ENCODE data around the gene EIF4G2.
"Not testable (repeated sequence)": the region's sequence is repeated elsewhere in the genome, so short reads cannot be mapped to it uniquely, and the experiment has no call there.

Gene EIF4G2

DNA sequence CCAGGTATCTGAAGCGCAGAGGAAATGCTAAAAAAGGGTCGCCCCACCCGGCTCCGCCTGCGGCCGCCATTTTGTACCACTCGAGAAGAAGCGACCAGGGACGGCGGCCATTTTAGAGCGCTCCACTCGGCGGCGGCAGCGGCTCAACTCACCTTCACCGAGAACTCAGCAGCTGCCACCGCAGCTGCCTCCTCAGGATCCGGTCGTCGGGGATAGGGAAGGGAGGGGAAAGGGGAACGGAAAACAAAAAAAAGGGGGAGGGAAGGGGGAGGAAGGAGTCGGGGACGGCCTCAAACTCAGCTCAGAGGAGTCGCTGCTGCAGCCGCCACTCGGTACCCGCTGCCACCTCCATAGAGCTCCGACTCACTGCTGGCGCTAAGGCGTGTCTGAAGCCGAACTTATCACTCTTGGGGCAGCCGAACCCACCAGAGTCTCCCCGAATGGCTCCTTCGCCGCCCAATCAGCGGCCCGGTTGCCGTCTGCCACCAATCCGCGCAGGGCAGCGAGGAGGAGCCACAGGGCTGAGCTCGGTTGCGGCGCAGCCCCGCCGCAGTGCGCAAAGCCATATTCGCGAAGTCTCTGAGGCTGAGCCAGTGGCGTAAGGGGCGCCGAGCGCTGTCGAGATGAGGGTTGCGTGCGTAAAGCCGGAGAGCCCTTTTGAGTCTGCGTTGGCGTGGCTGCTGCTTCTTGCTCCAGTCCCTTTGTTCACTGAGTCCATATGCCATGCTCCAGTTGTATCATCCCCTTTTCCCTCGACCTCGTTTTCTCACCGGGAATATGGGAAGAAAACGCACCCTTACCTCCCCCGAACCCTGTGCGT is at the start of gene EIF4G2:
TSS of gene EIF4G2 (minus strand) at position 374 of the 820 bp plus-strand sequence.
- DNase-seq = peak; percentile 99
- H3K4me3 Mint-ChIP-seq = peak within 1 kb of the TSS; percentile 95 to 96
- H3K4me1 Mint-ChIP-seq = peaks cover 61% of the 10 kb centered on the region
- peaks cover 14% of the 10 kb centered on the region for H3K27me3 Mint-ChIP-seq
- ATAC-seq = peak; percentile 94
- H3K9me3 Mint-ChIP-seq = no peaks in the 10 kb centered on the region
- H3K27ac Mint-ChIP-seq = peak within 1 kb of the TSS; percentile 99 to 100

DNA sequence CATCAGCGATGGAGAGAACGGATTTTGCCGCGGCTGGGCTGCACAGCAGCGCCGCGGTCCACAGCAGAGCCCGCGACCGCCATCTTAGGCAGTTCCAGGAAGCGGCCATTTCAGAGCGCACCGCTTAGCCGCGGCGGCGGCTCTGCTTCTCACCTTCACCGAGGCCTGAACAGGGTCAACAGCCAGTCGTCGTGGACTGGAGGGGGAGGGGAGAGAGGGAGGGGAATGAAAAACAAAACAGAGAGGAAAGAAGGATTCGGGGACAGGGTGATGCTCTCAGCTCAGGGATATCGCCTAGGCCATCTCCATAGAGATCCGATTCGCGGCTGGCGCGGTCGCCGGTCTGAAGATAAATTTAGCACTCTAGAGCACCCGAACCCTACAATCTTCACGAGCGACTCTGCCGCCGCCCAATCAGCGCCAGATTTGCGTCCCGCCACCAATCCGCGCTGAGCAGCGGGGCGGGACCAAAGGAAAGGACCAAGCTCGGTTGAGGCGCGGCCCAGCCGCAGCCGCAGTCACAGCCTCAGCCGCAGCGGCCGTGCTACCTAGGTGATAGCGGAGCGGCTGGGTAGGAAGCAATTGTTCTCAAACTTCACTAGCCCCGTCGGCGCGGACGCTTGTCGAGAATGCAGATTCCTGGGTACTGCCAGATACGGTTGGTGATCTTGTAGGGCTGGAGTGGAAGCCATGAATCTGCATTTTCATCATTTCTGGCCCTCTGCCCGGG is 49.1 kb upstream of the EIF4G2 start, which contains the start of gene ZBED5:
TSS of gene ZBED5 (minus strand) at position 345 of the 730 bp plus-strand sequence. CDS start 3,108 bp downstream, outside the sequence.
- Mint-ChIP-seq H3K27me3 (no peaks in the 10 kb centered on the region), H3K9me3 (no peaks in the 10 kb centered on the region), H3K27ac (peak within 1 kb of the TSS; percentile 98 to 100), H3K4me1 (peaks cover 36% of the 10 kb centered on the region), H3K4me3 (peak within 1 kb of the TSS; percentile 96)
- ATAC-seq = peak; percentile 90
- peak; percentile 95 to 98 for DNase-seq

DNA sequence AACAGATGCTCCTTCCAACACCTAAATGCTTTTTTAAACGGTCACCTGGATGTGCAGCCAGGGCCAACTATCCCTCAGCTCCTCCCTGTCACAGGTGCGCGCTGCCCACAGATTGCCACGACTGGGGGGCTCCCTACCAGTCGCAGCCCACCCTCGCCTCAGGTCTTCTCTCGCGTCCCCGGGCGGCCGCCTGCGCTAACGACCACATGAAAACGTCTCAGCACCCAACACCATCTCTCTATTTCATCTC is 48.7 kb upstream of the EIF4G2 start:
- Mint-ChIP-seq H3K9me3 (peaks cover 0 to 1% of the 10 kb centered on the region in 2 donors), H3K4me3 (peak overlapping the region; percentile 96), H3K27me3 (no peaks in the 10 kb centered on the region), H3K27ac (peak overlapping the region; percentile 98 to 100), H3K4me1 (peaks cover 33% of the 10 kb centered on the region)
- no peak for DNase-seq
- peak; percentile 13 for ATAC-seq

DNA sequence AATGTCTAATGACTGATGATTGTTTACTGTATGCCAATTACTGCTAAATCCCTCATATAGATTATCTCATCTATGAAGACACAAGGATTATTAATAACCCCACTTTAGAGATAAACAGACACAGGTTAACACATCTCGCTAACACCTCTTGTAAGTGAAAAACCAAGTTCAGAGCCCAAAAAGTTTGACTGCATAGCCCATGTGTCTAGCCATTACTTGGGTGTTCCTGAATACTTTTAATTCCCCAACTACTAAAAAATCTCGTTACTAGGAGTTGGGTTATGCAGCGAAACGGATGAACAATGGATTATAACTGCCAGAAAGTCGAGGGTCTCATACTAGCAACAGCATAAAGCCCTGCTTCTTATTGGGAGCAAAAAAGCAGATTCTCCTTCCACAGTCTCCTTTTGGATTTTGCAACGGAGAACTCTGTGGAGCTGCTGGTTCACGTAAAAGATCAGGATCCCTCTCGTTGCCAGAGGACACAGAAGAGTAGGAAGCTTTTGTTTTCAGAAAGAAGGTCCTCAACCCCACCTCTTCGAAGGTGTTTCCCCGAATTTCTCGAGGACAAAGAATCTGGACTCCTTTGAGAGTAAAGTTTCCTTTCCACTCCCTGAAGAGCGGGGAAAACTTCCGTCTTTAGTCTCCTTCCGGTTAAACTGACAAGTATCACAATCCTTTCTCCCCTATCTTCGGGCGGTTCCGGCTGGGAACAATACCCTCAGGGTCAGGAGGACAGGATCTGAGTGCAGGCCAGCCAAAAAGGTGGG is 48.1 kb upstream of the EIF4G2 start:
- Mint-ChIP-seq H3K27me3 (no peaks in the 10 kb centered on the region), H3K4me3 (peak overlapping the region; percentile 96), H3K4me1 (peaks cover 38% of the 10 kb centered on the region), H3K9me3 (peaks cover 0 to 6% of the 10 kb centered on the region in 2 donors), H3K27ac (peak overlapping the region; percentile 98 to 100)
- ATAC-seq = no peak
- DNase-seq = peak in 1 of 2 donors; percentile 14

DNA sequence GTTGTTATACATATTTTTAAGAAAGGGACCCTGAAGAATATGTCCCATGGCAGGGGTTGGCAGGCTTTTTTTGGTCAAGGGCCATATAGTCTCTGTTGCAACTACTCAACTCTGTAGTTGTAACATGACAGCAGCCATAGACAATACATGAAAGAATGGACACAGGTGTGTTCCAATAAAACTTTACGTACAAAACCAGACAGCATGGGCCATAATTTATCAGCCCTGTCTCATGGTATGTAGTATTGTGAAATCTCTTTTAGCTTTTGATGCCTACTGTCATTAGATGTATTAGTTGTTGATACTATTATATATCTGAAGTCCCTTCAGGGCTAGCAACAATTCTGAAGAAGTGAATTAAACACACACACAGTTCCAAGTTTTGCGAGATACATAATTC is 46.6 kb upstream of the EIF4G2 start:
- DNase-seq = no peak
- no peak overlapping the region for H3K27ac Mint-ChIP-seq
- H3K4me1 Mint-ChIP-seq = peaks cover 36% of the 10 kb centered on the region
- no peaks in the 10 kb centered on the region for H3K27me3 Mint-ChIP-seq
- ATAC-seq = no peak
- peaks cover 0 to 8% of the 10 kb centered on the region in 2 donors for H3K9me3 Mint-ChIP-seq
- H3K4me3 Mint-ChIP-seq = no peak overlapping the region

DNA sequence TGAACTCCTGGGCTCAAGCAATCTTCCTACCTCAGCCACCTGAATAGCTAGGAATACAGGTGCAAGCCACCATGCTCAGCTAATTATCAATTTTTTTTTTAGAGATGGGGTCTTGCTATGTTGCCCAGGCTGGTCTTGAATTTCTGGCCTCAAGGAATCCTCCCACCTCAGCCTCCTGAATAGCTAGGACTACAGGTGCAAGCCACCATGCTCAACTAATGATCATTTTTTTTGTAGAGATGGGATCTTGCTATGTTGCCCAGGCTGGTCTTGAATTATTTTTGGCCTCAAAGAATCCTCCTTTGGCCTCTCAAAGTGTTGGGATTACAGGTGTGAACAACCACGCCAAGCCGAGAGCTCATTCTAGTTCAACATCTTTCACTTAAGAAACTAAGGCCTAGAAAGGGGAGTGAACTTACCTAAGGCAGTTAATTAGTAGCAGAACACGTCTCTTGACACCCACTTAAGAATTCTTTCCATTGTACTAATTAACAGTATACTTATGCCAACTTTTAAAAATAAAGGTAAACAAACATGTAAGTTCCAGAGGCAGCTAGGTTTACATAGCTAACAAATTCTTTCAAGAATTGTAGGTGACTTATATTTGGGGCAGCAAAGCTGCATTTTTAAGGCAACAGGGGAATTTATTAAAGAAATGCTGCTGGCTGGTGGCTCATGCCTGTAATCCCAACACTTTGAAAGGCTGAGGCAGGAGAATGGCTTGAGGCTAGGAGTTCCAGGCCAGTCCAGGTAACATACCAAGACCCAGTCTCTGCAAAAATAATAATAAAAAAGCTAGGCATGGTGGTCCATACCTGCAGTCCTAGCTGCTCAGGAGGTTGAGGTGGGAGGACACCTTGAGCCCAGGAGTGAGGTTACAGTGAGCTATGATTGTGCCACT is 39.5 kb upstream of the EIF4G2 start:
- Mint-ChIP-seq H3K4me3 (no peak overlapping the region), H3K27me3 (no peaks in the 10 kb centered on the region), H3K27ac (peak overlapping the region; percentile 34 to 66), H3K4me1 (peaks cover 25% of the 10 kb centered on the region), H3K9me3 (peaks cover 0 to 8% of the 10 kb centered on the region in 2 donors)
- DNase-seq (no peak), ATAC-seq (no peak)

DNA sequence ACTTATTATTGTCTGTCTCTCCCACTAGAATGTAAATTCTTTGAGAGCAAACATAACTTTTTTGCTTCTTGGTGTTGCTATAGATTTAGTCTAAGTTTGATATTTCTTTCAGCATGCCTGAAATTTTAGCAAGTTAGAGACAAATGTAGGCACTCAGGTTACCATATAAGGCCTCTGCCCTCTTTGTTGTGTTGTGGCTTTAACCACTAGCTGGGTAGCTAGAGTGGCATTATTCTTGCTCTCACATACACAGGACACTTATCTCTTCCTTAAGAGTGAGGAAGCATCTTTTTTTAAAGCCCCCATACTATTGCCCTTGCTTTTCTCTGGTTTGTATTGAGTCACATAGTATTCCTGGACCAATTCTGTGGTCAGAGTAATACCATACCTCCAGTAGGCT is 37.9 kb upstream of the EIF4G2 start:
- DNase-seq (no peak), ATAC-seq (no peak)
- Mint-ChIP-seq H3K27me3 (no peaks in the 10 kb centered on the region), H3K9me3 (no peaks in the 10 kb centered on the region), H3K27ac (no peak overlapping the region), H3K4me3 (no peak overlapping the region), H3K4me1 (peaks cover 15% of the 10 kb centered on the region)

DNA sequence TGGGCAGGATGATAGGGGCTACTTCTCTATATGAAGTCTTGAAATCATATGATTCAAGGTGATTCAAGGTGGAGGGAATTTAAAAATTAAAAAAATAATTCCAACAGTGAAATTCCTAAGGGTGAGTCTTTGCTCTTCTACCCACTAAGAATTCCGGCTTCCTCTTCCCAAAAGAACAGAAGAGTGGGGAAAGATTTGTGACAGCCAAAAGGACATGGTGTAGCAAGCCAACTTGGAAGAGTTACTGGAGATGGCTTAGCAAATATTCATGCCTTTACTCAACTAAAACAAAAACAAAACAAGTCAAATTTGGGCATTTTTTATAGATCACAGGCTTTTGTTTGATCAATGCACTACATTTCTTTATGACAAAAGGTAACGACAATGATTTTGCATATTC is 36.9 kb upstream of the EIF4G2 start:
- Mint-ChIP-seq H3K4me1 (peaks cover 15% of the 10 kb centered on the region), H3K4me3 (no peak overlapping the region), H3K9me3 (no peaks in the 10 kb centered on the region), H3K27ac (no peak overlapping the region), H3K27me3 (no peaks in the 10 kb centered on the region)
- no peak for DNase-seq
- no peak for ATAC-seq

DNA sequence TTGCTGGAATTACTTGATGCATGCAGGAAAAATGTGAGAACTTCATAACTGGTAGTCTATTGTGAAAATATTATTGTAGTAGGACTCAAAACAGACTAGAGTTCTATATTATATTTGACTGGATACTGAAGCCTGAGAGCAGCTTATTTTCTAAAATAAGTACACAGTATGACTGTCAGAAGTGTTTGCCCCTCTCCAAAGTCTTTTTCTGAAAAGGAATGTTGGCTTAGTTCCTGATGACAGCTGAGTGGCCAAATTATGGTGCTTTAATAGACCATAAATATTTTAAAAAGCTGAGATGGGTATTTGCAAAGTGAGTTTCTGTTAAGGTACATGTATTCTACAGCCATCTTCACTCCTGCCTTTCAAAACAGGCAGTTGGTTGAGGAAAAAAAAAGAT is 36.1 kb upstream of the EIF4G2 start:
- ATAC-seq = no peak
- H3K27me3 Mint-ChIP-seq = no peaks in the 10 kb centered on the region
- H3K27ac Mint-ChIP-seq = no peak overlapping the region
- H3K4me3 Mint-ChIP-seq = no peak overlapping the region
- H3K9me3 Mint-ChIP-seq = no peaks in the 10 kb centered on the region
- H3K4me1 Mint-ChIP-seq = peaks cover 15% of the 10 kb centered on the region
- DNase-seq = no peak

DNA sequence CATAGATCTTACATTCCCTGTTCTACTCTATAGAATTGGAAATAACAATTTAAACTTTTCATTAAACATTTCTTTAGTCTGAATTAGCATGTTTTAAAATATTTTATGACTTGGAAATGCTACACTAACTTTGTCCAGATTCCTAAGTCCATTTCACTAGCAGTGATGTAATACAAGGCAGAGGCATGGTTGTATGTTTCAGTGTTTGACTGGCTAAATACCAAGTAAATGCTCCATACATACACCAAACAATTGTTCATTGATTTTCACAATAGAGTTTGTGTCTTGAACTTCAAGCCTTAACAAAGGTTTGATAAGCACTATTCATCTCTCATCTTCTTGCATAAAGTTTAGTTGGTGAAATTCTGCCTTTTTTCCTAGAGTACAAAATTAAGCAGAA is 35.6 kb upstream of the EIF4G2 start:
- H3K4me3 Mint-ChIP-seq = no peak overlapping the region
- ATAC-seq = no peak
- H3K27me3 Mint-ChIP-seq = no peaks in the 10 kb centered on the region
- no peak overlapping the region for H3K27ac Mint-ChIP-seq
- peaks cover 15% of the 10 kb centered on the region for H3K4me1 Mint-ChIP-seq
- no peaks in the 10 kb centered on the region for H3K9me3 Mint-ChIP-seq
- no peak for DNase-seq

DNA sequence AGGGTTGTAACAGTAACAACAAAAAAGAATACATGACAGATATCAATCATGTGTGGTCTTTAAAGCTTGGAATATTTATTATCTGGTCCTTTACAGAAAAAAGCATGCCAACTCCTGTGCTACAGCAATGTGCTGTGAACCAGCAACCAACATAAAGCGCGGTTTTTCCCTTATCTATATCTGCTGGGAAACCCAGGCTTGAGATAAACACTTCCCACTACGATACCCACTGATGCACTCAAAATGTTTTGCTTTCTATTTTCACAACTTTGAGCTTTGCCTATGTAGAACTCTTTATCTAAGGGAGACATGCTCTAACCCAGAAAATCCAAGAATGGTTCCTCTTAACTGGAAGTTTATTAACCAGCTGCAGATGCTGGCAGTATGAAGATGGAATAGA is 30.2 kb upstream of the EIF4G2 start:
- ATAC-seq (no peak), DNase-seq (no peak)
- Mint-ChIP-seq H3K9me3 (no peaks in the 10 kb centered on the region), H3K27me3 (no peaks in the 10 kb centered on the region), H3K4me1 (no peaks in the 10 kb centered on the region), H3K4me3 (no peak overlapping the region), H3K27ac (no peak overlapping the region)

DNA sequence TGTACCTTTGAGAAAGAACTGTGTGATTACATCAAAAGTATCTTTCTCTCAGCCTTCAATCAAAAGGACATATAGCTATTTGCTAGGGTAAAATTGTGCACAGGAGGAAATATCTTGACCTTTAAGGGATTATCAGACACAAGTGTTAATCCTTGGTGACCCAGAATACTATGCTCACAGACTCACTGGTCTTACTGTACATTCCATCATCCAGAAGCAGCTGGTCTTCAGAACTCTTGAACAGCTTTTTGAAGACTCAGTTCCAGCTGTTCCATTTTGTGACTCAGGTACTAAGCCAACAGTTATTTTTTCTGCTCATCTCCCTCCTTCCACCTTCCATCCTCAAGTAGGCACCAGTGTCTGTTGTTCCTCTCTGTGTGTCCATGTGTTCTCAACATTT is 29.4 kb upstream of the EIF4G2 start:
- Mint-ChIP-seq H3K27me3 (no peaks in the 10 kb centered on the region), H3K27ac (no peak overlapping the region), H3K9me3 (no peaks in the 10 kb centered on the region), H3K4me1 (no peaks in the 10 kb centered on the region), H3K4me3 (no peak overlapping the region)
- DNase-seq (no peak), ATAC-seq (no peak)

DNA sequence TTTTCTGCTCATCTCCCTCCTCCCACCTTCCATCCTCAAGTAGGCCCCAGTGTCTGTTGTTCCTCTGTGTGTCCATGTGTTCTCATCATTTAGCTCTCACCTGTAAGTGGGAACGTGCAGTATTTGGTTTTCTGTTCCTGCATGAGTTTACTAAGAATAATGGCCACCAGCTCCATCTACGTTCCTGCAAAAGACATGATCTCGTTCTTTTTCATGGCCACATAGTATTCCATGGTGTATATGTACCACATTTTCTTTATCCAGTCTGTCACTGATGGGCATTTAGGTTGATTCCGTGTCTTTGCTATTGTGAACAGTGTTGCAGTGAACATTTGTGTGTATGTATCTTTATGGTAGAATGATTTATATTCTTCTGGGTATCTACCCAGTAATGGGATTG is 28.2 kb upstream of the EIF4G2 start:
- not testable (repeated sequence) for H3K4me1 Mint-ChIP-seq, H3K27me3 Mint-ChIP-seq, ATAC-seq

DNA sequence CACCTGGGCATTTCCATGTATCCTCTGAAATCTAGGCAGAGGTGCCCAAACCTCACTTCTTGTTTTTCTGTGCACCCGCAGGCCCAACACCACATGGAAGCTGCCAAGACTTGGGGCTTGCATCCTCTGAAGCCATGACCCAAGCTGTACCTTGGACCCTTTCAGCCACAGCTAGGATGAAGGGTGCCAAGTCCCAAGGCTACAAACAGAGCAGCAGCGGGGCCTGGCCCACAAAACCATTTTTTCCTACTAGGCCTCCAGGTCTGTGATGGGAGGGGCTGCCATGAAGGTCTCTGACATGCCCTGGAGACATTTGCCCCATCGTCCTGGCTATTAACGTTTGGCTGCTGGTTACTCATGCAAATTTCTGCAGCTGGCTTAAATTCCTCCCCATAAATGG is 20.4 kb upstream of the EIF4G2 start:
- DNase-seq = no peak
- Mint-ChIP-seq H3K4me1 (peaks cover 8% of the 10 kb centered on the region), H3K27ac (no peak overlapping the region), H3K9me3 (no peaks in the 10 kb centered on the region), H3K27me3 (no peaks in the 10 kb centered on the region), H3K4me3 (no peak overlapping the region)
- no peak for ATAC-seq

More for the DNA sequence above, 28.2 kb upstream of the EIF4G2 start:
- H3K27ac Mint-ChIP-seq, DNase-seq, H3K4me3 Mint-ChIP-seq, H3K9me3 Mint-ChIP-seq: not testable (repeated sequence)

DNA sequence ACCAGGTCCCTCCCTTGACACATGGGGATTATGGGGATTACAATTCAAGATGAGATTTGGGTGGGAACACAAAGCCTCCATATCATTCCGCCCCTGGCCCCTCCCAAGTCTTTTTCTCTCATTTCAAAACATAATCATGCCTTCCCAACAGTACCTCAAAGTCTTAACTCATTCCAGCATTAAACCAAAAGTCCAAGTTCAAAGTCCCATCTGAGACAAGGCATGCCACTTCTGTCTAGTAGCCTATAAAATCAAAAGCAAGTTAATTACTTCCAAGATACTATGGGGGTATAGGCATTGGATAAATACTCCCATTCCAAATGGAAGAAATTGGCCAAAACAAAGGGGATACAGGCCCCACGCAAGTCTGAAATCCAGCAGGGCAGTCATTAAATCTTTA is 19.7 kb upstream of the EIF4G2 start:
- ATAC-seq (no peak), DNase-seq (no peak)
- H3K27ac Mint-ChIP-seq = no peak overlapping the region
- no peaks in the 10 kb centered on the region for H3K27me3 Mint-ChIP-seq
- H3K4me3 Mint-ChIP-seq = no peak overlapping the region
- no peaks in the 10 kb centered on the region for H3K9me3 Mint-ChIP-seq
- H3K4me1 Mint-ChIP-seq = peaks cover 12% of the 10 kb centered on the region
